ENCODE measurements around the gene ILKAP.

Gene ILKAP

DNA sequence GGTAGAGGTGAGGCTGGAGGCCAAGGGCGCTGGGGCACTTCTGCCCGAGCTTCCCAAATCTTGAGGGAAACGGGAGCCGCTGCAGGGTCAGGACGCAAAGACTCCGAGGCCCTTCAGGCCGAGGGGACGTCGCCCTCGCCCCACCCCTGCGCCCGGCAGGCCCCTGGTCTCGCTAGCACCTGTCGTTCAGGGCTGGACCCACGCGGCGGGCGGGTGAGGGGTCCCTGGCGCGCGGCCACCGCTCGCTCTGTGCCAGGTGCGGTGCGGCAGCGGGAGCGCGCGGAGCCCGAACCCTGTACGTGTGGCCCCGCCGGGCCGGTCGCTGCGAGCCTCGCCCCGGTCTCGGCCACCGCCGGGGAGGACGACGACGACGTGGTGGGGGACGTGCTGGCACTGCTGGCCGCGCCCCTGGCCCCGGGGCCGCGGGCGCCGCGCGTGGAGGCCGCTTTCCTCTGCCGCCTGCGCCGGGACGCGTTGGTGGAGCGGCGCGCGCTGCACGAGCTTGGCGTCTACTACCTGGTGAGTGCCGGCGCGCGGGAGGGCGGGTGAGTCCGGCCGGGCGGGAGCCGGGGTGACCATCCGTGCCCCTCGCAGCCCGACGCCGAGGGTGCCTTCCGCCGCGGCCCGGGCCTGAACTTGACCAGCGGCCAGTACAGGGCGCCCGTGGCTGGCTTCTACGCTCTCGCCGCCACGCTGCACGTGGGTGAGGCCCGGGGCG is 39.9 kb downstream of the ILKAP start:
- no peak for DNase-seq (ENCODE audit: low spot score)

GRCh38 chr2:238162846-238163441 is 40.6 kb downstream of the ILKAP start:
- no peak for DNase-seq (ENCODE audit: low spot score)

DNA sequence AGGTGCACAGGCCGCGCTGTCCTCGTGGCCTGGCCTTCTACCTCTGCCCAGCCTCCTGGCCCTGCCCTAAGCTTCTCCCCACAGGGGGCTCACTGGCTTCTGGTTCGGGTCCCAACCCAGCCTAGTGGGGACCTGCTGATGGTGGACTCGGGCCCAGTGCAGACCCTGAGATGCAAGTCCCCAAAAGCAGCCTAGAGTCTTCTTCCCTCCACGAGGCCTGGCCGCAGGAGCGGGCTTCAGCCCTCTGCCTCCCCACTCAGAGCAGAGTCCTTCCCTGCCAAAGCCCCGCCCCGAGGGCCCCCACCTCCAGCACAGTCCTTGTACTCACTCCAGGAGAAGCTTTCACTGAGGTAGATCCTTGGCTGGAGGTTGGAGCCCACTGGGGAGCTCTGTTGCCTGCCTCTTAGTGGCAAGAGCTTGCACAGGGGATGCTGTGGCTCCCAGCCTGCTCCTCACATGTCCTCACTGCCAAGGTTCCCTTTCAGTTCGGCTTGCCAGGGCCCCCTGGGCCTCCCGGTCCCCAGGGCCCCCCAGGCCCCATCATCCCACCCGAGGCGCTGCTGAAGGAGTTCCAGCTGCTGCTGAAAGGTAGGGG is 41.1 kb downstream of the ILKAP start:
- DNase-seq (ENCODE audit: low spot score) = no peak

DNA sequence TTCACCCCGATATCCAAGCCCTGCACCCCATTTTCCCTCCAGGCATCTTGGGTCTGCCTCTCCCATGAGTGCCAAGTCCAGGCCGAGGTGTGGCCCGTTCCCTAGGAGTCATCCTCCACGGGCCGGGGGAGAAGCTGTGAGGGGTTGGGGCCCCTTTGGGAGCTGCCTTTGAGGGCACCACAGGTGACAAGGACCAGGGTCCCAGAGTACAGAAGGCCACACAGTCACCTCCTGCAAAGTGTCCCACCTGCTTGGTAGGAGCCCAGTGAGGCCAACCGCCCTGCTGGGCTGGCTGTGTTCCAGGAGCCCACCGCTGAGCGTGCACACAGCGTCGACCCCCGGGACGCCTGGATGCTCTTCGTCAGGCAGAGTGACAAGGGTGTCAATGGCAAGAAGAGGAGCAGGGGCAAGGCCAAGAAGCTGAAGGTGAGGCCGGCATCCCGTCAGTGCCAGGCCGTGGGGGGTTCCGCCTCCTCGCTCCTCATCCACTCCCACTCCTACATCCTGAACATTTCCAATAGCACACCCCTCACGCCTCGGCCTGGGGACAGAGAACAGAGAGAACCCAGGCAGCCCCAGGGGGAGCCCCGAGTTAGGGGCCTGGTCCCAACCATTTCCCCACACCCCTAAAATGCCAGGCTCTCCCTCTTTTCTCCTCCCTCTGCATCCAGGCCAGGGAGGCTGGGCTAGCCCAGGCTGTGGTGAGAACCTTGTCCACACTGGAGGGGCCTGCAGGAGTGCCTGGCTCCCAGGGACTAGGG is 42.0 kb downstream of the ILKAP start:
- DNase-seq (ENCODE audit: low spot score) = no peak

DNA sequence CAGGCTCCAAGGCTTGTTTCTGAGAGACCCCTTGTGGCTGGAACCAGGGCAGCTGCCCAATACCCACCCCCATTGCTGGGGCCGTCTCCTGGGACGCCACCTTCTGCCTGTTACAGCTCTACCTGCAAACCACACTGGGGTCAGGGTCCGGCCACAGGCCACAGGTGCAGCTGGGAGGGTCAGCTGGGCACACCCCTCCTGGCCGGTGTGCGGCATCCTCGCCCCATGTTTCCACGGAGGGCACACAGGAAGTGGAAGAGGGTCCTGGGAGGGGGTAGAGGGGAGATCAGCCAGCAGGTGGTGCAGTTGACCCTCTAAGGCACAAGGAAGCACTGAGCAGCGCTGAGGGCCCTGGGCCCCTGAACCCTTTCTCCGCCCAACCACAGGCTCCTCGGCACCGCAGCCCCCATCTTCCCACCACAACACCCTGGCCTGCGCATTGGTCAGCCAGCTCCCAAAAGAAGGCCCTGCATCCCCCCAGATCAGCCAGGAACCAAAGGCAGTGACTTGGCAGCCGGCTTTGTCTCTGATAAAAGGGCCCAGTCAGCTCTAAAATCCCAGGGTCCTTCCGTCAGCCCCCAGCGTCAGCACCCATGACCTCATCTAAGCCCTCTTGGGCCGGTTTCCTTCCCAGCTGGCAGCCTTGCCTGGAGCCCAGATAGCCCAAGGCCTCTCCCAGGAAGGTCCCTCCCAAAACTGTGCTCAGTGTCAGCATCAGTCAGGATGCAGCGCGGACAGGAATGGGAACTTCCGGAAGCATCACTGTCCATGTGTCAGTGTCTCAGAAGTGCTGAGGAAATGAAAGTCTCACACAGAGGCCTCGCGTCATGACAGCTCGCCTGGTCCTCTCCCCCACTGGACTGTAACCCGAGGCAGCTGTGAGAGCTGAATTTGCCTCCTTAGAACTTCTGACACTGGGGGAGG is 43.0 kb downstream of the ILKAP start:
- no peak for DNase-seq (ENCODE audit: low spot score)

DNA sequence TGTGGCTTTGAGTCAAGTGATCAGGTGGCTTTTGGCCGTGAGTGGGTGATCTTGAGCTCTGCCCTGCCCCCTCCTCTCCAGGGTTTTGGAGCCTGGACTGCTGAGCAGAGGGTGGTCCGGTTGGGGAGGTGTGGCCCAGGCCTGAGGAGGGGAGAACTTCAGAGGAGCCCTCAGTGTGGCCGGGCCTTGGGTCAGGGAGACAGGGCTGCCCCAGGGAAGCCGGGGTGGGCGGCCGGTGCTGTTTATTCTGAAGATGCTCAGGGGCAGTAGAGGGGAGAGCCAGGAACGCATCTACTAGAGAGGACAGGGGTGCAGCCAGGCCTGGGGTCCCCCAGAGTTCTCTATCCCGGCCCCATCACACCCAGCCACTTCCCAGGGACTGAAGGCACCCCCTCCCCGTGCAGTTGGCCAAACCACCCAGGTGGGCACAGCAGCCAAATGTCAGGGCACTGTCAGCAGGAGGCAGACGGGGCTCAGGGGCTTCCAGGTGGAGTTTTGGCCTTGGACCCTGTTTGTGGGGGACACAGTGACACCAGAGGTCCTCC is 43.8 kb downstream of the ILKAP start:
- no peak for DNase-seq (ENCODE audit: low spot score)

- DNase-seq (ENCODE audit: low spot score) = no peak
Measured at GRCh38 chr2:238159071-238159539, 44.4 kb downstream of the ILKAP start.

- DNase-seq (ENCODE audit: low spot score) = peak; percentile 32
Measured at GRCh38 chr2:238158509-238159070, 44.9 kb downstream of the ILKAP start, which contains the start of gene ERFE. ERFE (plus strand) TSS chr2:238158970; CDS start chr2:238159008, 38 bp downstream.

DNA sequence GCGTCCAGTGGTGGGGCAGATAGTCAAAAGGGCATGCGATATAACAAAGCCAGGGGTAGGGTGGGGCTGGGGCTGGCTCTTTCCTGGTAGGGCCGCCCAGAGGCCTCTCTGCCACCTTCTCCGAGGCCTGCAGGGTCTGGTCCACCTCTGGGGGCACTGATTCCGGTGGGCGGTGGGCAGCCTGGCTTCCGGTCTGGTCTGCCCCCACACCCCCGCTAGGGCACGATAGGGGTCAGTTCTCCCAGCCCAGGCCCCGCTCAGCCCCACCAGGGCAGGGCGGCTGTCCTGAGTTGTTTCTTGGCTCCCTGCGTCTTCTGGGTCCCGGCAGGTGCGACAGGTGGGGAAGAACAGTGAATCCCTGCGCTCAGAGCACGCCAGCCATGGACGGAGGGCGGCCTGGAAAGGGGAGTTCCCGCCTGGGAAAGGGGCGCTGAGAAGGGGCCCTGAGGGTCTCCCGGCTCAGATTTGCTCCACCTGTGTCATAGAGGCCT is 45.4 kb downstream of the ILKAP start:
- no peak for DNase-seq (ENCODE audit: low spot score)

DNA sequence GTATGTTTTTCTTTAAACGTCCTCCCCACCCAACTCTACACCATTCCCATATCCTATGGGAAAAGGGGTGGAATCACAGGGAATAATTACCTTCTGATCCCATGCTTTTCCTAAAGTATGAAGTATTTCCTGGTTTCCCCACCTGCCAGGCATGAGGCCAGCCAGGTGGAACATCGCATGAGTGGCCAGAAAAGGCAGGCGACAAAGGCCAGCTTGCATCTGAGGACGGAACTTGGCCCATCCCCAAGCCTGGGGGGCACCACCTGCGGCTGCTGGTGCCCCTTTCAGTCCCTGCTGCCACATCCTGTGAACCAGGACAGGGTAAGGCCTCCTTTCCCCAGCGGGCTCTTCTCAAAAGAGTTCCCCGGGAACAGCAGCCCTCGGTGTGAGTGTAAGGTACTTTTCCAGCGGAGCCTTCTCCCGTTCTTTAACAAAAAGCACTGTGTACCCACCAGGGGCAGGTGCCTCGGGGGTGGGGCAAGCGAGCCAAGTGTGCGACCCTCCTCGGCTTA is 45.9 kb downstream of the ILKAP start:
- DNase-seq (ENCODE audit: low spot score) = no peak

- no peak for DNase-seq (ENCODE audit: low spot score)
Measured at GRCh38 chr2:238155761-238156694, 47.5 kb downstream of the ILKAP start.

DNA sequence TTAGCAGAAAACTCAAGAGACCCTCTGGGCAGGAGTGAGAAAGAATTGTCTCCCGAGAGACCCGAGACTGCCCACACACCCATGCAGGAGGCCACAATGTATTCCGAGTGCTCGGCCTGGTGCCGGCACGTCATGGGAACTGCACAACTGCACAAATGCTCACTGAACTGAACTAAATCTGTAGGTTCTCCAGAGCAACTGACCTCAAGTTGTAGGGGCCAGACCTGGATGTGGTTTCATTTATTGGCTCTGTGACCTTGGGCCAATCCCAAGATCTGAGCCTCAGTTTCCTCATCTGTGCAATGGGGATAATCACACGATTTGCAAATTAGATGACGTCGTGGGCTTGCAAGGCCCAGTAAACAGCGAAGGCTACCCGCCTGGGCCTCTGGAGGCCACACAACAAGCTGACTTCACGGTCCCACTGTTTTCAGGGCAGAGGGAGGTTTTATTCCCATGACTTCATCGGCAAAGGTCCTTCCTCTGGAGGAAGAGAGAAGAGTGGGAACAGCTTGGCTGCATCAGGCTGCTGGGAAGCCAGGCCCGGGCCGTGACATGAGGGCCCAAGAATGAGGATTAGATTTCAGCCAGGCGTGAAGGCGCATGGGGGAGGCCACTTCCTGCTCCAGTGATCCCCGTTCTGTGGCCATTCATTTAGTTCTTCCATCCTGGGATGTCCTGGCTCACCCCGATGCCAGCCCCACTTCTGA is 48.3 kb downstream of the ILKAP start:
- DNase-seq (ENCODE audit: low spot score) = no peak

DNA sequence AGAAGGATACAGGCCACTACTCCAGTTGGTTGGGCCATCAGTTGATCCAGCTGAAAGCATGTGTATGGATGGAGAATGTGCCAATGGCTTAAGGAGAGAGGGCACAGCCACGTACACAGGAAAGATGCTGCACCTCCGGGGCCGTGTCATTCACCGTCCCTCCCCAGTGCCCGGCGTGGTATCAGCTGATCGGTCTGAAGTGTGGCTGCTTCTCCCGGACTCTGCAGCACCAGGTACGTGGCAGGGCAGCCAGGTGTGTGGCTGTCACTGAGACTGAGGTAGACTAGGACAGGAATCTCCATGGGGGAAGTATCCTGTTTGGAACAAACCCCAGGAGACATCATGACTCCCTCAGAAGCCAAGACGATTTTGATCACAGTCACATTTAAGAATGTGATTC is 48.9 kb downstream of the ILKAP start:
- no peak for DNase-seq (ENCODE audit: low spot score)

GRCh38 chr2:238152771-238153688 is 50.5 kb downstream of the ILKAP start:
- DNase-seq (ENCODE audit: low spot score) = no peak

- no peak for DNase-seq (ENCODE audit: low spot score)
Measured at GRCh38 chr2:238151628-238152235, 51.8 kb downstream of the ILKAP start.

- DNase-seq (ENCODE audit: low spot score) = no peak
Measured at GRCh38 chr2:238151205-238151604, 52.3 kb downstream of the ILKAP start.

DNA sequence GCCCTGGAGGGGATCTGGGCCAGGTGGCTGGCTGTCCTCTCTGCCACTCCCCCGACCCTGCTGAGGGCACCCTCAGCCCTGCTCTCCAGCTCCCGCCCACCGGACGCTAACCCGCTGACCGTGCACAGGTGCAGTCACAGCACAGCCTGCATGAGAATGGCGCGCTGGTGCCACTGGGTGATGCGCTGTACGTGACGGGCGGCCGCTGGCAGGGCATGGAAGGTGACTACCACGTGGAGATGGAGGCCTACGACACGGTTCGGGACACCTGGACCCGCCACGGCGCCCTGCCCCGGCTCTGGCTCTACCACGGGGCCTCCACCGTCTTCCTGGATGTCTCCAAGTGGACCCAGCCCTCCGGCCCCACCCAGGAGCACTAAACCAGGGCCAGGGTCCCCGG is 52.8 kb downstream of the ILKAP start:
- DNase-seq (ENCODE audit: low spot score) = no peak
